ENCODE measurements around the gene DALRD3. TPM values are rescaled to one million over a fixed set of nuclear protein-coding genes. Genes with fewer than 3 reads are reported as not detected.

Gene DALRD3
- total and polyA plus RNA-seq, 2 of the 8 experiments (the other 6 are each of a cell fraction or from before 2014, with no cell fraction given), result 30.4 to 86.5 TPM

GRCh38 chr3:48997714-48998637, 20.4 kb downstream of the DALRD3 start:
- no peaks in the 10 kb centered on the region; a peak in 1 of 4 replicates for H3K79me2 ChIP-seq (ENCODE audit: control insufficient read depth in 1 of 2, insufficient read depth in 2 of 2, low read length in 2 of 2)
- no peak overlapping the region for H4K91ac ChIP-seq (replicated peaks; ENCODE audit: insufficient read length, low read length)
- H2BK12ac ChIP-seq (ENCODE audit: low read depth, low read length), result no peak overlapping the region
- TF ChIP-seq SIRT6 (IDR thresholded peaks at IDR 0.05; ENCODE audit: low read length) (no peak), RXRA (IDR thresholded peaks at IDR 0.05; ENCODE audit: insufficient read depth, low read depth, low read length) (no peak), SIN3A (conservative IDR thresholded peaks at IDR 0.05 in 1 of 2, IDR thresholded peaks at IDR 0.05 in 1 of 2; ENCODE audit: low read depth in 1 of 2, low read length in 2 of 2) (0 out of 4 replicates have a peak, but pooled peaks of 1 of the 2 experiments have one; percentile 50), RNF2 (IDR thresholded peaks at IDR 0.05; ENCODE audit: borderline replicate concordance, low read depth, low read length, missing control alignments, poor library complexity, severe bottlenecking) (no peak), HDAC6 (IDR thresholded peaks at IDR 0.05; ENCODE audit: low read depth, low read length) (no peak)
- TF ChIP-seq, protein P1, sequence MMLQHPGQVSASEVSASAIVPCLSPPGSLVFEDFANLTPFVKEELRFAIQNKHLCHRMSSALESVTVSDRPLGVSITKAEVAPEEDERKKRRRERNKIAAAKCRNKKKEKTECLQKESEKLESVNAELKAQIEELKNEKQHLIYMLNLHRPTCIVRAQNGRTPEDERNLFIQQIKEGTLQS (IDR thresholded peaks at IDR 0.05; ENCODE audit: insufficient read depth, low read depth, low read length), result no peak
- H3K9me3 ChIP-seq (ENCODE audit: insufficient read depth in 2 of 2, low read depth in 1 of 2, low read length in 1 of 2), result no peaks in the 10 kb centered on the region
- WGBS, 2 experiments (ENCODE audit: extremely low coverage in 1 of 2, insufficient coverage in 1 of 2, insufficient read length in 1 of 2, insufficient replicate concordance in 2 of 2, low coverage in 1 of 2, low lambda C conversion rate in 2 of 2, missing lambda C conversion rate in 1 of 2), result 92% methylated on average over 20 of the region's 20 CpGs; no CpG with 5 or more reads in 1 of the 2 experiments
- no peak overlapping the region for H2BK20ac ChIP-seq (ENCODE audit: low read length)
- no peak overlapping the region for H2AK5ac ChIP-seq (ENCODE audit: low read depth, low read length)
- H4K5ac ChIP-seq (ENCODE audit: insufficient read length, low read depth, low read length), result no peak overlapping the region
- DNase-seq (ENCODE audit: low read depth in 1 of 2, low spot score in 2 of 2) (peak in 1 of 2 experiments; percentile 63), FAIRE-seq (no peak)
- H2BK120ac ChIP-seq (replicated peaks; ENCODE audit: low read depth, low read length), result no peak overlapping the region
- peaks cover 0 to 17% (median 7%) of the 10 kb centered on the region in 4 experiments; a peak in 5 of 7 replicates for H3K4me1 ChIP-seq (replicated peaks in 1 of 4; ENCODE audit: control insufficient read depth in 3 of 4, insufficient read depth in 4 of 4, low read length in 3 of 4)
- no peak overlapping the region for H3K4me3 ChIP-seq (ENCODE audit: extremely low read depth in 1 of 4, insufficient read depth in 2 of 4, low read depth in 3 of 4, low read length in 4 of 4)
- H2BK15ac ChIP-seq (ENCODE audit: low read length), result no peak overlapping the region
- no peak overlapping the region for H3K18ac ChIP-seq (ENCODE audit: extremely low read depth, low read length)
- no peak overlapping the region for H3K4ac ChIP-seq (replicated peaks; ENCODE audit: insufficient read length, low read depth, low read length)
- H3K27ac ChIP-seq (ENCODE audit: low read depth, low read length), result no peak overlapping the region
- no peak overlapping the region for H3K9ac ChIP-seq (replicated peaks in 1 of 4; ENCODE audit: extremely low read depth in 1 of 4, low read depth in 3 of 4, low read length in 3 of 4)
- ChIA-PET CTCF (ENCODE audit: partially characterized antibody) (interaction anchor here (1.0 to 19.9 kb wide), 6 partner anchors 9 to 17 kb away, joined by 3 to 467 read pairs (median 4); partner anchors contain the start of genes DALRD3, NDUFAF3, P4HTM and WDR6), POLR2A (ENCODE audit: partially characterized antibody) (interaction anchor here (1.5 to 38.8 kb wide), 4 partner anchors 4 to 335 kb away, joined by 4 to 1518 read pairs (median 764); partner anchors contain the start of genes CELSR3, DALRD3, IMPDH2 and NDUFAF3)
- H3K23ac ChIP-seq (ENCODE audit: insufficient read length), result no peak overlapping the region
- no peak overlapping the region for H4K8ac ChIP-seq (ENCODE audit: extremely low read depth, insufficient read depth, low read length)
- no peak overlapping the region for H2BK5ac ChIP-seq (ENCODE audit: low read depth, low read length)
- H4K20me1 ChIP-seq (replicated peaks in 1 of 2; ENCODE audit: control insufficient read depth in 1 of 2, insufficient read depth in 2 of 2, low read length in 2 of 2), result peaks cover 0 to 4% of the 10 kb centered on the region in 2 experiments
- H3K27me3 ChIP-seq (replicated peaks in 1 of 4; ENCODE audit: control insufficient read depth in 3 of 4, extremely low read depth in 1 of 4, insufficient read depth in 3 of 4, low read length in 3 of 4), result no peaks in the 10 kb centered on the region
- peaks cover 0 to 3% (median 0%) of the 10 kb centered on the region in 4 experiments; a peak in 2 of 8 replicates for H3K36me3 ChIP-seq (ENCODE audit: control insufficient read depth in 2 of 4, insufficient read depth in 4 of 4, low read length in 3 of 4)
- H3K14ac ChIP-seq (ENCODE audit: insufficient read length), result no peak overlapping the region
- H3K4me2 ChIP-seq (ENCODE audit: insufficient read depth in 1 of 2, low read depth in 2 of 2, low read length in 2 of 2), result no peak overlapping the region
- no peak overlapping the region for H3K56ac ChIP-seq (replicated peaks; ENCODE audit: insufficient read length, low read depth, low read length)
- H3K79me1 ChIP-seq (ENCODE audit: low read depth, low read length), result peaks cover 3% of the 10 kb centered on the region
- H3K23me2 ChIP-seq (ENCODE audit: low read depth, low read length), result no peaks in the 10 kb centered on the region
- no peak overlapping the region for H2AFZ ChIP-seq (ENCODE audit: low read length)
